Epithelial cell of esophagus (primary cell): ENCODE results near the gene SEC23A.
A peak's percentile ranks its signal among the peaks of the same experiment; 100 is the strongest.
"Not testable (repeated sequence)": the region's sequence is repeated elsewhere in the genome, so short reads cannot be mapped to it uniquely, and the experiment has no call there.

Experiments
- DNase-seq: peaks from one replicate; pipeline ENCODE4 v3.0.0; 2010; ENCODE audit warnings: low read depth
- H3K4me3 ChIP-seq: 2 replicates; pipeline ENCODE4 v1.5.1; 2011; ENCODE audit warnings: mild to moderate bottlenecking, low read length, control low read depth
- CTCF ChIP-seq: IDR thresholded peaks from 2 replicates; pipeline ENCODE4 v1.5.1; 2011; ENCODE audit warnings: low read depth, mild to moderate bottlenecking, low read length, control low read depth, inconsistent platforms; ENCODE audit not compliant: insufficient read depth; ENCODE audit errors: missing control alignments

Gene SEC23A

GRCh38 chr14:39099748-39100147, 3.3 kb downstream of the SEC23A start:
- no peak for TF ChIP-seq CTCF
- DNase-seq: no peak
- H3K4me3 ChIP-seq: no peak overlapping the region

GRCh38 chr14:39099215-39099614, 3.8 kb downstream of the SEC23A start:
- DNase-seq, H3K4me3 ChIP-seq: not testable (repeated sequence)

GRCh38 chr14:39097159-39097558, 5.9 kb downstream of the SEC23A start:
- no peak for TF ChIP-seq CTCF
- H3K4me3 ChIP-seq: no peak overlapping the region
- DNase-seq: peak; percentile 75

GRCh38 chr14:39094515-39094914, 8.5 kb downstream of the SEC23A start:
- DNase-seq: no peak
- no peak for TF ChIP-seq CTCF
- no peak overlapping the region for H3K4me3 ChIP-seq

GRCh38 chr14:39091716-39092115, 11.3 kb downstream of the SEC23A start:
- no peak for TF ChIP-seq CTCF

GRCh38 chr14:39090548-39091111, 12.4 kb downstream of the SEC23A start:
- TF ChIP-seq CTCF: no peak
- no peak overlapping the region for H3K4me3 ChIP-seq
- no peak for DNase-seq

More at GRCh38 chr14:39091716-39092115, 11.3 kb downstream of the SEC23A start:
- DNase-seq: no peak
- no peak overlapping the region for H3K4me3 ChIP-seq

- H3K4me3 ChIP-seq: no peak overlapping the region
- TF ChIP-seq CTCF: no peak
- no peak for DNase-seq
Measured at GRCh38 chr14:39087493-39087892, 15.5 kb downstream of the SEC23A start.
